ENCODE measurements around the gene PEX6. TPM values are rescaled to one million over a fixed set of nuclear protein-coding genes. Genes with fewer than 3 reads are reported as not detected.

PEX6 gene
- total and polyA plus RNA-seq, 10 donors, result 11.1 to 25.5 (median 18.9) TPM

DNA sequence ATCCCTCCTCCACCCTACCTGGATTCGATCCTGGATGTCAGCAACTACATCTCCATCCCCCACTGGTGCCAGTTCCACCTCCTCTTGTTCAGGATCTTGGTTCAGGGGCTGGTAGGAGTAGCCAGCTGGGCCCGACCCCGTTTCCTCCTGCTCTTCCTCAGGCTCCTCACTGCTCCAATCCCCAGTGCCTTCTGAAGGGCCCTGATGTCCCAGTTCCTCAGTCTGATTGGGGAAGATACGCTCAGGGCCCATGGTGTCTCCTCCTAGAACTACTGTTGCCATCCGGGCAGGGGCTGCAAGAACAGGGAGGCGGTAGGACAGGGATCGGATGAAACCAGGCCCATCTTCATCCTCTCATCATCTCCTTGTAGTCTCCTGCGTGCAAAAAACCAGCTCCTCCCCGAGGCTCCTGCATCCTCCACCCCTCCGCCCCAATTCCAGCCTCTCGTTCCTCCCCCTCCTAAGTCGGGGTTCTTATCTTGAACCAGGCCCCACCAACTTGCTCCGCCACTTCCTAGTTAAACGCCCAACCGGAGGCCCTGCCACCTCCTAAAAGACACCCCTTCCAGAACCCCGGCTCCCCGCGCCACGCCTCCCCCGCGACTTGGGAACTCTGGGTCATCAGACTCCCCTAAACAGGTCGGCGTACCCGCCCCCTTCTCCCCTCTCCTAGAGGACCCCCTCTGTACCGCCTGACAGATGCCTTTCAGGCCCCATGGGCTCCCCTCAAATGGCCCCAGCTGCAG, 34.3 kb upstream of the PEX6 start:
- DNase-seq, result no peak
- no peak for TF ChIP-seq POLR2AphosphoS5 (IDR thresholded peaks at IDR 0.05)
- TF ChIP-seq, protein P1, sequence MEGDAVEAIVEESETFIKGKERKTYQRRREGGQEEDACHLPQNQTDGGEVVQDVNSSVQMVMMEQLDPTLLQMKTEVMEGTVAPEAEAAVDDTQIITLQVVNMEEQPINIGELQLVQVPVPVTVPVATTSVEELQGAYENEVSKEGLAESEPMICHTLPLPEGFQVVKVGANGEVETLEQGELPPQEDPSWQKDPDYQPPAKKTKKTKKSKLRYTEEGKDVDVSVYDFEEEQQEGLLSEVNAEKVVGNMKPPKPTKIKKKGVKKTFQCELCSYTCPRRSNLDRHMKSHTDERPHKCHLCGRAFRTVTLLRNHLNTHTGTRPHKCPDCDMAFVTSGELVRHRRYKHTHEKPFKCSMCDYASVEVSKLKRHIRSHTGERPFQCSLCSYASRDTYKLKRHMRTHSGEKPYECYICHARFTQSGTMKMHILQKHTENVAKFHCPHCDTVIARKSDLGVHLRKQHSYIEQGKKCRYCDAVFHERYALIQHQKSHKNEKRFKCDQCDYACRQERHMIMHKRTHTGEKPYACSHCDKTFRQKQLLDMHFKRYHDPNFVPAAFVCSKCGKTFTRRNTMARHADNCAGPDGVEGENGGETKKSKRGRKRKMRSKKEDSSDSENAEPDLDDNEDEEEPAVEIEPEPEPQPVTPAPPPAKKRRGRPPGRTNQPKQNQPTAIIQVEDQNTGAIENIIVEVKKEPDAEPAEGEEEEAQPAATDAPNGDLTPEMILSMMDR (IDR thresholded peaks at IDR 0.05 in 8 of 11, conservative IDR thresholded peaks at IDR 0.05 in 3 of 11), result no peak
- TF ChIP-seq POLR2A (IDR thresholded peaks at IDR 0.05), result no peak
- Histone ChIP-seq H3K4me3 (peak overlapping the region; percentile 54 to 90 (median 81)), H3K9me3 (no peaks in the 10 kb centered on the region), H3K27ac (peak overlapping the region; percentile 62 to 91 (median 82)), H3K36me3 (peaks cover 0 to 68% (median 52%) of the 10 kb centered on the region in 6 donors), H3K4me1 (peaks cover 36 to 77% (median 50%) of the 10 kb centered on the region in 6 donors), H3K27me3 (replicated peaks in 1 of 7) (no peaks in the 10 kb centered on the region)
- intact Hi-C loops (cut with DNase I; ENCODE audit: low total_unique reads), result no loop called here
- WGBS, 5 donors, result 1 to 3% (median 2%) methylated on average over 25 of the region's 25 CpGs

DNA sequence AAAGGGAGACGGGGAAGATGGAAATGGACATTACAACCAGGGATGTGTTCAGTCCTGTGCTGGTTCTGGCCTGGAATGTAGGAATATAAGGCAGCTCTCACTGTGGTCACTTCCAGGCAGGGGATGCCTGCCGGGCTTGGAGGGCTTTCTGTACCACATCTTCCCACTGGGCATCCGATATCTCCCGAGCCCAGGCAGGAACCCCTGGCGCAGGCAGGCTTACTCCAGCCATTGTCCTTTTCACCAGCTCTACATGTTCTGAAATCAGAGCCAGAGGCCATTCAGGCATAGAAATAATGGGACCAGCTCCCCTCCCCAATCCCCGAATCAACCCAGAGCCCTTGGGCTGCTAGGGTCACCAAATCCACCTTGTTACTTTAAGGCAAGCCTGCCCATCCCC, 33.4 kb upstream of the PEX6 start:
- DNase-seq, result no peak
- Histone ChIP-seq H3K27me3 (replicated peaks in 1 of 7) (no peaks in the 10 kb centered on the region), H3K27ac (peak overlapping the region in 3 of 8 donors; percentile 83 to 91 (median 90)), H3K9me3 (no peaks in the 10 kb centered on the region), H3K36me3 (peaks cover 0 to 68% (median 50%) of the 10 kb centered on the region in 6 donors), H3K4me1 (peaks cover 36 to 68% (median 45%) of the 10 kb centered on the region in 6 donors), H3K4me3 (peak overlapping the region in 2 of 8 donors; percentile 89 to 90)
- TF ChIP-seq POLR2A (IDR thresholded peaks at IDR 0.05) (no peak), POLR2AphosphoS5 (IDR thresholded peaks at IDR 0.05) (no peak)
- TF ChIP-seq, protein P1 (IDR thresholded peaks at IDR 0.05 in 8 of 11, conservative IDR thresholded peaks at IDR 0.05 in 3 of 11), result no peak
- WGBS, 5 donors, result 82 to 91% (median 89%) methylated on average over 6 of the region's 6 CpGs
- intact Hi-C loops (cut with DNase I; ENCODE audit: low total_unique reads), result no loop called here

DNA sequence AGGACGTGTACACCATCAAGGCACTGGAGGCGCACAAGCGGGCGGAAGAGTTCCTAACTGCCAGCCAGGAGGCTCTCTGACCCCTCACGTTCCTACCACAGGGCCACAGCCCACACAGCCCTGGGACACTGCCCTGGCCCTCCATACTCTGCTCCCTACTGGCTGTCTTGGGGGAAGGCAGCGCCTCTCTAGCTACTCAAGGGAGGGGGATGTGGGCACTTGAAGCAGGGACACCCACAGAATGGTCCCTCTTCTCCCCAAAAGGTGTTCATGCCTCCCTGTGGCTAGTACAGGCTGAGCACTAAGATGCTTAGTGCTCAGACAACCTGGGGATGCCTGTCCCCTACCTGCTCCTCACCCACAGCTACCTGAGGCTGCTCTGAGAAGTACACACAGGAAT, 32.2 kb upstream of the PEX6 start:
- no peaks in the 10 kb centered on the region for H3K27me3 ChIP-seq (replicated peaks in 1 of 7)
- intact Hi-C loops (cut with DNase I; ENCODE audit: low total_unique reads), result no loop called here
- WGBS, 5 donors, result 83 to 94% (median 91%) methylated on average over 4 to 6 of the region's 6 CpGs
- H3K36me3 ChIP-seq, result peaks cover 0 to 69% (median 55%) of the 10 kb centered on the region in 6 donors
- TF ChIP-seq, protein P1 (IDR thresholded peaks at IDR 0.05 in 8 of 11, conservative IDR thresholded peaks at IDR 0.05 in 3 of 11), result no peak
- TF ChIP-seq POLR2AphosphoS5 (IDR thresholded peaks at IDR 0.05) (peak in 2 of 3 donors; percentile 9 to 18), POLR2A (IDR thresholded peaks at IDR 0.05) (no peak)
- H3K27ac ChIP-seq, result no peak overlapping the region
- DNase-seq, result no peak
- no peak overlapping the region for H3K4me3 ChIP-seq
- no peaks in the 10 kb centered on the region for H3K9me3 ChIP-seq
- H3K4me1 ChIP-seq, result peaks cover 27 to 56% (median 34%) of the 10 kb centered on the region in 6 donors

DNA sequence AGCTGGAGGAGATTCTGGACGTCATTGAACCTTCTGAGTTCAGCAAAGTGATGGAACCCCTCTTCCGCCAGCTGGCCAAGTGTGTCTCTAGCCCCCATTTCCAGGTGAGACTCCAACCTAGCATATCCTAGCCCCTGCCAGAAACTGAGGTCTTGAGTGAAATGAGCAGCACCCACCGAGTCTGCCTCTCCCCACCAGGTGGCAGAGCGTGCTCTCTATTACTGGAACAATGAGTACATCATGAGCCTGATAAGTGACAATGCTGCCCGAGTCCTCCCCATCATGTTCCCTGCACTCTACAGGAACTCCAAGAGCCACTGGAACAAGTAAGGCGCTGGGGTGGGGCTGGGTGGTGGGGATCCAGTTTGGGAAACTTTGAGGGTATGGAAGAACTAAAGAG, 30.1 kb upstream of the PEX6 start:
- no peak overlapping the region for H3K27ac ChIP-seq
- intact Hi-C loops (cut with DNase I; ENCODE audit: low total_unique reads), result no loop called here
- no peaks in the 10 kb centered on the region for H3K27me3 ChIP-seq (replicated peaks in 1 of 7)
- no peak for TF ChIP-seq POLR2AphosphoS5 (IDR thresholded peaks at IDR 0.05)
- TF ChIP-seq, protein P1 (IDR thresholded peaks at IDR 0.05 in 8 of 11, conservative IDR thresholded peaks at IDR 0.05 in 3 of 11), result peak in 7 of 11 experiments; percentile 14 to 50 (median 33)
- TF ChIP-seq POLR2A (IDR thresholded peaks at IDR 0.05), result no peak
- H3K36me3 ChIP-seq, result peaks cover 0 to 78% (median 58%) of the 10 kb centered on the region in 6 donors
- peaks cover 12 to 36% (median 16%) of the 10 kb centered on the region in 6 donors for H3K4me1 ChIP-seq
- DNase-seq, result no peak
- WGBS, 5 donors, result 72 to 86% (median 76%) methylated on average over 4 to 6 of the region's 6 CpGs
- H3K9me3 ChIP-seq, result no peaks in the 10 kb centered on the region
- H3K4me3 ChIP-seq, result no peak overlapping the region
